Astrocyte (in vitro differentiated cells and primary cell): ENCODE measurements around the gene BIRC6. TPM values are rescaled to one million over a fixed set of nuclear protein-coding genes. Genes with fewer than 3 reads are reported as not detected.
"Not testable (repeated sequence)": the region's sequence is repeated elsewhere in the genome, so short reads cannot be mapped to it uniquely, and the experiment has no call there.

Source experiments
- DNase-seq: peaks from one replicate; pipeline ENCODE4 v3.0.0-alpha.2; 2010; ENCODE audit warnings: low read depth
- FAIRE-seq: peaks from 2 replicates; lab custom pipeline; 2011; peaks lifted over from hg19 to GRCh38; lab: Jason Lieb, UNC
- H2AFZ ChIP-seq: 2 replicates; pipeline ENCODE4 v1.6.0; 2012; ENCODE audit warnings: low read depth, low read length, inconsistent platforms
- H3K27ac ChIP-seq: 2 replicates; pipeline ENCODE4 v1.5.1; 2011; ENCODE audit warnings: low read depth, low read length, inconsistent platforms
- H3K27me3 ChIP-seq: 2 replicates; pipeline ENCODE4 v1.6.0; 2011; ENCODE audit warnings: low read length, inconsistent platforms; ENCODE audit not compliant: insufficient read depth
- H3K36me3 ChIP-seq: 2 replicates; pipeline ENCODE4 v1.5.1; 2011; ENCODE audit warnings: low read length, inconsistent platforms; ENCODE audit not compliant: insufficient read depth
- H3K4me1 ChIP-seq: 2 replicates; pipeline ENCODE4 v1.5.1; 2011; ENCODE audit warnings: low read length, inconsistent platforms; ENCODE audit not compliant: insufficient read depth
- H3K4me2 ChIP-seq: 2 replicates; pipeline ENCODE4 v1.6.0; 2012; ENCODE audit warnings: low read length, inconsistent platforms
- H3K4me3 ChIP-seq: 2 replicates; pipeline ENCODE4 v1.5.1; 2011; ENCODE audit warnings: low read depth, mild to moderate bottlenecking, low read length, inconsistent platforms; ENCODE audit not compliant: insufficient read depth
- H3K79me2 ChIP-seq: 2 replicates; pipeline ENCODE4 v1.6.0; 2012; ENCODE audit warnings: mild to moderate bottlenecking, low read length, inconsistent platforms; ENCODE audit not compliant: insufficient read depth
- H3K9ac ChIP-seq: 2 replicates; pipeline ENCODE4 v1.6.0; 2012; ENCODE audit warnings: mild to moderate bottlenecking, low read length, inconsistent platforms
- H3K9me3 ChIP-seq: 2 replicates; pipeline ENCODE4 v1.5.1; 2012; ENCODE audit warnings: low read depth, mild to moderate bottlenecking, low read length, inconsistent platforms; ENCODE audit not compliant: insufficient read depth
- H4K20me1 ChIP-seq: 2 replicates; pipeline ENCODE4 v1.6.0; 2012; ENCODE audit warnings: low read length, inconsistent platforms; ENCODE audit not compliant: insufficient read depth
- H3K27ac Mint-ChIP-seq: one replicate; pipeline ENCODE4 v1.8.0; 2021; ENCODE audit warnings: mild to moderate bottlenecking, mixed read lengths; ENCODE audit not compliant: unreplicated experiment
- H3K27me3 Mint-ChIP-seq: one replicate; pipeline ENCODE4 v1.8.0; 2021; ENCODE audit warnings: low read depth, mixed read lengths; ENCODE audit not compliant: unreplicated experiment
- H3K36me3 Mint-ChIP-seq: one replicate; pipeline ENCODE4 v1.8.0; 2021; ENCODE audit warnings: low read depth, mixed read lengths; ENCODE audit not compliant: unreplicated experiment
- H3K4me1 Mint-ChIP-seq: one replicate; pipeline ENCODE4 v1.8.0; 2021; ENCODE audit warnings: low read depth, mixed read lengths; ENCODE audit not compliant: unreplicated experiment
- H3K4me3 Mint-ChIP-seq: one replicate; pipeline ENCODE4 v1.8.0; 2021; ENCODE audit warnings: mild to moderate bottlenecking, moderate library complexity, mixed read lengths; ENCODE audit not compliant: unreplicated experiment
- H3K9me3 Mint-ChIP-seq: one replicate; pipeline ENCODE4 v1.8.0; 2021; ENCODE audit warnings: mild to moderate bottlenecking, mixed read lengths; ENCODE audit not compliant: unreplicated experiment
- CTCF ChIP-seq: IDR thresholded peaks from 2 replicates; pipeline ENCODE4 v1.5.1; 2011; ENCODE audit warnings: low read depth, mild to moderate bottlenecking, inconsistent platforms, low read length, moderate library complexity; ENCODE audit not compliant: insufficient read depth
- EZH2 ChIP-seq: IDR thresholded peaks from 2 replicates; pipeline ENCODE4 v1.6.1; 2012; ENCODE audit warnings: mild to moderate bottlenecking, low read length, inconsistent platforms; ENCODE audit not compliant: insufficient read depth
- total RNA-seq: library from RNA; stranded (reverse); gene quantifications from 2 replicates; pipeline ENCODE4 v1.2.1, GENCODE V29; 2021

The BIRC6 gene
- total RNA-seq, 1 donor from 2014 or later = 86.1 TPM

- Histone ChIP-seq H3K27me3 (no peaks in the 10 kb centered on the region), H3K9me3 (no peaks in the 10 kb centered on the region), H4K20me1 (peaks cover 8% of the 10 kb centered on the region), H3K9ac (no peak overlapping the region), H3K27ac (no peak overlapping the region), H2AFZ (no peak overlapping the region), H3K36me3 (peaks cover 10% of the 10 kb centered on the region), H3K4me1 (no peaks in the 10 kb centered on the region), H3K4me2 (no peak overlapping the region), H3K4me3 (no peak overlapping the region), H3K79me2 (no peaks in the 10 kb centered on the region)
- Mint-ChIP-seq H3K4me1 (no peaks in the 10 kb centered on the region), H3K4me3 (no peak overlapping the region), H3K27me3 (no peaks in the 10 kb centered on the region), H3K9me3 (no peaks in the 10 kb centered on the region), H3K36me3 (peaks cover 15% of the 10 kb centered on the region), H3K27ac (no peak overlapping the region)
- no peak for TF ChIP-seq EZH2
- TF ChIP-seq CTCF = no peak
- FAIRE-seq (no peak), DNase-seq (no peak)
Measured at GRCh38 chr2:32538735-32539134, 181.9 kb downstream of the BIRC6 start.

- FAIRE-seq, H3K27me3 ChIP-seq, H3K9me3 ChIP-seq: not testable (repeated sequence)
Measured at GRCh38 chr2:32552483-32552882, 195.7 kb downstream of the BIRC6 start.

GRCh38 chr2:32553829-32554432 lies 197.1 kb downstream of the BIRC6 start:
- Histone ChIP-seq H3K27ac (no peak overlapping the region), H4K20me1 (no peaks in the 10 kb centered on the region), H3K27me3 (no peaks in the 10 kb centered on the region), H3K79me2 (no peaks in the 10 kb centered on the region), H3K4me1 (no peaks in the 10 kb centered on the region), H2AFZ (no peak overlapping the region), H3K9ac (no peak overlapping the region), H3K4me3 (no peak overlapping the region), H3K4me2 (no peak overlapping the region), H3K36me3 (peaks cover 2% of the 10 kb centered on the region), H3K9me3 (no peaks in the 10 kb centered on the region)
- Mint-ChIP-seq H3K4me1 (peaks cover 7% of the 10 kb centered on the region), H3K36me3 (peaks cover 2% of the 10 kb centered on the region), H3K27ac (no peak overlapping the region), H3K27me3 (no peaks in the 10 kb centered on the region), H3K9me3 (no peaks in the 10 kb centered on the region), H3K4me3 (no peak overlapping the region)
- TF ChIP-seq EZH2 (no peak), CTCF (peak; percentile 77)
- peak; percentile 22 for DNase-seq
- FAIRE-seq = no peak

More at GRCh38 chr2:32552483-32552882, 195.7 kb downstream of the BIRC6 start:
- H3K4me2 ChIP-seq, H3K79me2 ChIP-seq, H3K4me3 ChIP-seq, H3K36me3 ChIP-seq, H3K27ac ChIP-seq, H3K36me3 Mint-ChIP-seq, H3K27ac Mint-ChIP-seq, DNase-seq, H3K4me1 ChIP-seq, H3K9ac ChIP-seq, H3K27me3 Mint-ChIP-seq, H3K9me3 Mint-ChIP-seq, H3K4me1 Mint-ChIP-seq, H2AFZ ChIP-seq, H3K4me3 Mint-ChIP-seq, H4K20me1 ChIP-seq: not testable (repeated sequence)
